ENCODE results near the gene SAMSN1. TPM values are rescaled to one million over a fixed set of nuclear protein-coding genes. Genes with fewer than 3 reads are reported as not detected.

Gene SAMSN1
- total and polyA plus RNA-seq, 2 experiments from 2014 or later = 3.2 to 5.4 TPM

DNA sequence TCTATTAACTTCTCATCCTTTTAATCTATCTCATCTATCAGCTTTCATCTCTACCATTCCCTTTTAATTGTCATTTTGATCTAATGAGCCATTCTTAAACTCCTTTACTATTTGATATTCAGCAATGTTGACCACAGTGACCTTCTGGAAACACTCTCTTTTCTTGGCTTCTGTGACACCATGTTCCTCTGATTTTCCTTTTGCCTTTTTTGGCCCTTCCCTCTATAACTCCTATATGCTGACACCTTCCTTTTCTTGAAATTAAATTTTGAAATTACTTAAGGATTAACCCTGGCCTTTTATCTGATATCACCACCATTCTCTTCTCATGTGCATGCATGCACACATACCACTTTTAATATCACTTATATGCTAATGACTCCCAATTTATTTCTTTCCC lies 41.2 kb upstream of the SAMSN1 start (continued):
- no peak for TF ChIP-seq JUNB (IDR thresholded peaks at IDR 0.05; ENCODE audit: unreplicated experiment)

DNA sequence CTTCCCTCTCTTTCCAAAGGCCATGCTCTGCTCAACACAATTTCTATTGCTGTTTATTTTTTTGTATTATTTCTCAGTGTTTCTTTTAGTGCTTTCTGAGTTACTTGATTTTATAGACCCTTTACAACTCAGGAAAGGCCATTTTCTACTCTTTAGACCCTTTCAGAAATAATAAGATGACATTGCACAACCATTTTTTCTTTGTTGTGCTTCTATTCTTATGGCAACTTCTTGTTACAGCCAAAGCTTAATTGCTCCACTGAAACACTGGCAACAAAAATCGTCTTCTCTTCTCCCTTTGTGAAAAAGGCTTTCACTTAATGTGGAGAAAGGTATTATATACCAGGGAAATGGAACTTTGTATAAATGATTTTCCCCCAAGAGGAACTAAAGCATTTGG lies 39.0 kb upstream of the SAMSN1 start:
- ATAC-seq (no peak), DNase-seq (ENCODE audit: low spot score) (no peak)
- Mint-ChIP-seq H3K27me3 (ENCODE audit: insufficient read depth, low read depth, poor library complexity) (no peaks in the 10 kb centered on the region), H3K9me3 (no peaks in the 10 kb centered on the region), H3K36me3 (ENCODE audit: low read depth) (0 out of 3 replicates have a peak, but pooled peaks cover 3% of the 10 kb centered on the region), H3K27ac (no peak overlapping the region), H3K4me1 (no peaks in the 10 kb centered on the region), H3K4me3 (no peak overlapping the region)
- TF ChIP-seq, protein P1, sequence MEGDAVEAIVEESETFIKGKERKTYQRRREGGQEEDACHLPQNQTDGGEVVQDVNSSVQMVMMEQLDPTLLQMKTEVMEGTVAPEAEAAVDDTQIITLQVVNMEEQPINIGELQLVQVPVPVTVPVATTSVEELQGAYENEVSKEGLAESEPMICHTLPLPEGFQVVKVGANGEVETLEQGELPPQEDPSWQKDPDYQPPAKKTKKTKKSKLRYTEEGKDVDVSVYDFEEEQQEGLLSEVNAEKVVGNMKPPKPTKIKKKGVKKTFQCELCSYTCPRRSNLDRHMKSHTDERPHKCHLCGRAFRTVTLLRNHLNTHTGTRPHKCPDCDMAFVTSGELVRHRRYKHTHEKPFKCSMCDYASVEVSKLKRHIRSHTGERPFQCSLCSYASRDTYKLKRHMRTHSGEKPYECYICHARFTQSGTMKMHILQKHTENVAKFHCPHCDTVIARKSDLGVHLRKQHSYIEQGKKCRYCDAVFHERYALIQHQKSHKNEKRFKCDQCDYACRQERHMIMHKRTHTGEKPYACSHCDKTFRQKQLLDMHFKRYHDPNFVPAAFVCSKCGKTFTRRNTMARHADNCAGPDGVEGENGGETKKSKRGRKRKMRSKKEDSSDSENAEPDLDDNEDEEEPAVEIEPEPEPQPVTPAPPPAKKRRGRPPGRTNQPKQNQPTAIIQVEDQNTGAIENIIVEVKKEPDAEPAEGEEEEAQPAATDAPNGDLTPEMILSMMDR (conservative IDR thresholded peaks at IDR 0.05; ENCODE audit: low read depth in 2 of 2) = no peak
- TF ChIP-seq EZH2phosphoT487 (IDR thresholded peaks at IDR 0.05; ENCODE audit: unreplicated experiment) (no peak), POLR2AphosphoS5 (IDR thresholded peaks at IDR 0.05; ENCODE audit: low read depth) (no peak), CREB1 (CRISPR knock-in tag; IDR thresholded peaks at IDR 0.05; ENCODE audit: low read depth) (no peak), ZNF331 (CRISPR knock-in tag; IDR thresholded peaks at IDR 0.05; ENCODE audit: low read depth) (no peak), NANOG (IDR thresholded peaks at IDR 0.05; ENCODE audit: borderline replicate concordance) (no peak), JUNB (IDR thresholded peaks at IDR 0.05; ENCODE audit: unreplicated experiment) (no peak), STAT1 (IDR thresholded peaks at IDR 0.05; ENCODE audit: unreplicated experiment) (no peak), ZNF114 (CRISPR knock-in tag; IDR thresholded peaks at IDR 0.05) (no peak), EZH2 (IDR thresholded peaks at IDR 0.05; ENCODE audit: low read depth, unreplicated experiment) (no peak)
- TF ChIP-seq, protein P2, sequence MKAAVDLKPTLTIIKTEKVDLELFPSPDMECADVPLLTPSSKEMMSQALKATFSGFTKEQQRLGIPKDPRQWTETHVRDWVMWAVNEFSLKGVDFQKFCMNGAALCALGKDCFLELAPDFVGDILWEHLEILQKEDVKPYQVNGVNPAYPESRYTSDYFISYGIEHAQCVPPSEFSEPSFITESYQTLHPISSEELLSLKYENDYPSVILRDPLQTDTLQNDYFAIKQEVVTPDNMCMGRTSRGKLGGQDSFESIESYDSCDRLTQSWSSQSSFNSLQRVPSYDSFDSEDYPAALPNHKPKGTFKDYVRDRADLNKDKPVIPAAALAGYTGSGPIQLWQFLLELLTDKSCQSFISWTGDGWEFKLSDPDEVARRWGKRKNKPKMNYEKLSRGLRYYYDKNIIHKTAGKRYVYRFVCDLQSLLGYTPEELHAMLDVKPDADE (IDR thresholded peaks at IDR 0.05) = no peak
- TF ChIP-seq, protein P3, sequence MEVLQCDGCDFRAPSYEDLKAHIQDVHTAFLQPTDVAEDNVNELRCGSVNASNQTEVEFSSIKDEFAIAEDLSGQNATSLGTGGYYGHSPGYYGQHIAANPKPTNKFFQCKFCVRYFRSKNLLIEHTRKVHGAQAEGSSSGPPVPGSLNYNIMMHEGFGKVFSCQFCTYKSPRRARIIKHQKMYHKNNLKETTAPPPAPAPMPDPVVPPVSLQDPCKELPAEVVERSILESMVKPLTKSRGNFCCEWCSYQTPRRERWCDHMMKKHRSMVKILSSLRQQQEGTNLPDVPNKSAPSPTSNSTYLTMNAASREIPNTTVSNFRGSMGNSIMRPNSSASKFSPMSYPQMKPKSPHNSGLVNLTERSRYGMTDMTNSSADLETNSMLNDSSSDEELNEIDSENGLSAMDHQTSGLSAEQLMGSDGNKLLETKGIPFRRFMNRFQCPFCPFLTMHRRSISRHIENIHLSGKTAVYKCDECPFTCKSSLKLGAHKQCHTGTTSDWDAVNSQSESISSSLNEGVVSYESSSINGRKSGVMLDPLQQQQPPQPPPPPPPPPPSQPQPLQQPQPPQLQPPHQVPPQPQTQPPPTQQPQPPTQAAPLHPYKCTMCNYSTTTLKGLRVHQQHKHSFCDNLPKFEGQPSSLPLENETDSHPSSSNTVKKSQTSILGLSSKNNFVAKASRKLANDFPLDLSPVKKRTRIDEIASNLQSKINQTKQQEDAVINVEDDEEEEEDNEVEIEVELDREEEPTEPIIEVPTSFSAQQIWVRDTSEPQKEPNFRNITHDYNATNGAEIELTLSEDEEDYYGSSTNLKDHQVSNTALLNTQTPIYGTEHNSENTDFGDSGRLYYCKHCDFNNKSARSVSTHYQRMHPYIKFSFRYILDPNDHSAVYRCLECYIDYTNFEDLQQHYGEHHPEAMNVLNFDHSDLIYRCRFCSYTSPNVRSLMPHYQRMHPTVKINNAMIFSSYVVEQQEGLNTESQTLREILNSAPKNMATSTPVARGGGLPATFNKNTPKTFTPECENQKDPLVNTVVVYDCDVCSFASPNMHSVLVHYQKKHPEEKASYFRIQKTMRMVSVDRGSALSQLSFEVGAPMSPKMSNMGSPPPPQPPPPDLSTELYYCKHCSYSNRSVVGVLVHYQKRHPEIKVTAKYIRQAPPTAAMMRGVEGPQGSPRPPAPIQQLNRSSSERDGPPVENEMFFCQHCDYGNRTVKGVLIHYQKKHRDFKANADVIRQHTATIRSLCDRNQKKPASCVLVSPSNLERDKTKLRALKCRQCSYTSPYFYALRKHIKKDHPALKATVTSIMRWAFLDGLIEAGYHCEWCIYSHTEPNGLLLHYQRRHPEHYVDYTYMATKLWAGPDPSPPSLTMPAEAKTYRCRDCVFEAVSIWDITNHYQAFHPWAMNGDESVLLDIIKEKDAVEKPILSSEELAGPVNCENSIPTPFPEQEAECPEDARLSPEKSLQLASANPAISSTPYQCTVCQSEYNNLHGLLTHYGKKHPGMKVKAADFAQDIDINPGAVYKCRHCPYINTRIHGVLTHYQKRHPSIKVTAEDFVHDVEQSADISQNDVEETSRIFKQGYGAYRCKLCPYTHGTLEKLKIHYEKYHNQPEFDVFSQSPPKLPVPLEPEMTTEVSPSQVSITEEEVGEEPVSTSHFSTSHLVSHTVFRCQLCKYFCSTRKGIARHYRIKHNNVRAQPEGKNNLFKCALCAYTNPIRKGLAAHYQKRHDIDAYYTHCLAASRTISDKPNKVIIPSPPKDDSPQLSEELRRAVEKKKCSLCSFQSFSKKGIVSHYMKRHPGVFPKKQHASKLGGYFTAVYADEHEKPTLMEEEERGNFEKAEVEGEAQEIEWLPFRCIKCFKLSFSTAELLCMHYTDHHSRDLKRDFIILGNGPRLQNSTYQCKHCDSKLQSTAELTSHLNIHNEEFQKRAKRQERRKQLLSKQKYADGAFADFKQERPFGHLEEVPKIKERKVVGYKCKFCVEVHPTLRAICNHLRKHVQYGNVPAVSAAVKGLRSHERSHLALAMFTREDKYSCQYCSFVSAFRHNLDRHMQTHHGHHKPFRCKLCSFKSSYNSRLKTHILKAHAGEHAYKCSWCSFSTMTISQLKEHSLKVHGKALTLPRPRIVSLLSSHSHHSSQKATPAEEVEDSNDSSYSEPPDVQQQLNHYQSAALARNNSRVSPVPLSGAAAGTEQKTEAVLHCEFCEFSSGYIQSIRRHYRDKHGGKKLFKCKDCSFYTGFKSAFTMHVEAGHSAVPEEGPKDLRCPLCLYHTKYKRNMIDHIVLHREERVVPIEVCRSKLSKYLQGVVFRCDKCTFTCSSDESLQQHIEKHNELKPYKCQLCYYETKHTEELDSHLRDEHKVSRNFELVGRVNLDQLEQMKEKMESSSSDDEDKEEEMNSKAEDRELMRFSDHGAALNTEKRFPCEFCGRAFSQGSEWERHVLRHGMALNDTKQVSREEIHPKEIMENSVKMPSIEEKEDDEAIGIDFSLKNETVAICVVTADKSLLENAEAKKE (CRISPR knock-in tag; IDR thresholded peaks at IDR 0.05) = no peak
- TF ChIP-seq, protein P4, sequence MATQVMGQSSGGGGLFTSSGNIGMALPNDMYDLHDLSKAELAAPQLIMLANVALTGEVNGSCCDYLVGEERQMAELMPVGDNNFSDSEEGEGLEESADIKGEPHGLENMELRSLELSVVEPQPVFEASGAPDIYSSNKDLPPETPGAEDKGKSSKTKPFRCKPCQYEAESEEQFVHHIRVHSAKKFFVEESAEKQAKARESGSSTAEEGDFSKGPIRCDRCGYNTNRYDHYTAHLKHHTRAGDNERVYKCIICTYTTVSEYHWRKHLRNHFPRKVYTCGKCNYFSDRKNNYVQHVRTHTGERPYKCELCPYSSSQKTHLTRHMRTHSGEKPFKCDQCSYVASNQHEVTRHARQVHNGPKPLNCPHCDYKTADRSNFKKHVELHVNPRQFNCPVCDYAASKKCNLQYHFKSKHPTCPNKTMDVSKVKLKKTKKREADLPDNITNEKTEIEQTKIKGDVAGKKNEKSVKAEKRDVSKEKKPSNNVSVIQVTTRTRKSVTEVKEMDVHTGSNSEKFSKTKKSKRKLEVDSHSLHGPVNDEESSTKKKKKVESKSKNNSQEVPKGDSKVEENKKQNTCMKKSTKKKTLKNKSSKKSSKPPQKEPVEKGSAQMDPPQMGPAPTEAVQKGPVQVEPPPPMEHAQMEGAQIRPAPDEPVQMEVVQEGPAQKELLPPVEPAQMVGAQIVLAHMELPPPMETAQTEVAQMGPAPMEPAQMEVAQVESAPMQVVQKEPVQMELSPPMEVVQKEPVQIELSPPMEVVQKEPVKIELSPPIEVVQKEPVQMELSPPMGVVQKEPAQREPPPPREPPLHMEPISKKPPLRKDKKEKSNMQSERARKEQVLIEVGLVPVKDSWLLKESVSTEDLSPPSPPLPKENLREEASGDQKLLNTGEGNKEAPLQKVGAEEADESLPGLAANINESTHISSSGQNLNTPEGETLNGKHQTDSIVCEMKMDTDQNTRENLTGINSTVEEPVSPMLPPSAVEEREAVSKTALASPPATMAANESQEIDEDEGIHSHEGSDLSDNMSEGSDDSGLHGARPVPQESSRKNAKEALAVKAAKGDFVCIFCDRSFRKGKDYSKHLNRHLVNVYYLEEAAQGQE (IDR thresholded peaks at IDR 0.05; ENCODE audit: unreplicated experiment) = no peak
- no peaks in the 10 kb centered on the region for H3K79me2 ChIP-seq (replicated peaks; ENCODE audit: insufficient read depth)
- H3K27me3 ChIP-seq (ENCODE audit: insufficient read depth) = no peaks in the 10 kb centered on the region
- no peaks in the 10 kb centered on the region for H3K4me1 ChIP-seq (ENCODE audit: insufficient read depth)
- no peak overlapping the region for H3K27ac ChIP-seq (ENCODE audit: low read depth)
- H3K9me2 ChIP-seq (ENCODE audit: insufficient read depth) = no peaks in the 10 kb centered on the region
- H4K20me1 ChIP-seq (replicated peaks; ENCODE audit: insufficient read depth) = no peaks in the 10 kb centered on the region
- no peak overlapping the region for H3K4me3 ChIP-seq
- no peak overlapping the region for H3K4me2 ChIP-seq
- H2AFZ ChIP-seq = 0 out of 2 replicates have a peak overlapping the region, but pooled peaks have one; percentile 30
- no peaks in the 10 kb centered on the region for H3F3A ChIP-seq (replicated peaks; ENCODE audit: low read depth)
- H3K36me3 ChIP-seq (ENCODE audit: insufficient read depth) = no peaks in the 10 kb centered on the region
